Measurements from ENCODE around the gene DRC7.
"Not testable (repeated sequence)": the region's sequence is repeated elsewhere in the genome, so short reads cannot be mapped to it uniquely, and the experiment has no call there.

Gene DRC7

GRCh38 chr16:57765160-57765728, 70.6 kb downstream of the DRC7 start:
- no peak for DNase-seq

GRCh38 chr16:57766714-57767348, 72.2 kb downstream of the DRC7 start:
- no peak for DNase-seq

- DNase-seq, result no peak
These were observed 75.0 kb downstream of the DRC7 start for GRCh38 chr16:57769541-57770145.

- no peak for DNase-seq
These were observed 75.8 kb downstream of the DRC7 start for GRCh38 chr16:57770361-57770760.

GRCh38 chr16:57771141-57771785, 76.7 kb downstream of the DRC7 start:
- DNase-seq, result no peak

- DNase-seq, result no peak
These were observed 78.4 kb downstream of the DRC7 start for GRCh38 chr16:57773019-57773418.

- no peak for DNase-seq
These were observed 79.2 kb downstream of the DRC7 start for GRCh38 chr16:57773655-57774295.

- no peak for DNase-seq
These were observed 80.2 kb downstream of the DRC7 start for GRCh38 chr16:57774705-57775285.

- DNase-seq, result no peak
These were observed 81.3 kb downstream of the DRC7 start for GRCh38 chr16:57775661-57776469.

GRCh38 chr16:57778658-57779057, 84.1 kb downstream of the DRC7 start:
- no peak for DNase-seq

GRCh38 chr16:57779836-57780235, 85.2 kb downstream of the DRC7 start:
- not testable (repeated sequence) for DNase-seq

GRCh38 chr16:57781349-57781740, 86.7 kb downstream of the DRC7 start:
- no peak for DNase-seq

Data from bone marrow (tissue), 2 donors.